Measurements from ENCODE around the gene SMIM41.
A peak's percentile ranks its signal among the peaks of the same experiment; 100 is the strongest.

Gene SMIM41

DNA sequence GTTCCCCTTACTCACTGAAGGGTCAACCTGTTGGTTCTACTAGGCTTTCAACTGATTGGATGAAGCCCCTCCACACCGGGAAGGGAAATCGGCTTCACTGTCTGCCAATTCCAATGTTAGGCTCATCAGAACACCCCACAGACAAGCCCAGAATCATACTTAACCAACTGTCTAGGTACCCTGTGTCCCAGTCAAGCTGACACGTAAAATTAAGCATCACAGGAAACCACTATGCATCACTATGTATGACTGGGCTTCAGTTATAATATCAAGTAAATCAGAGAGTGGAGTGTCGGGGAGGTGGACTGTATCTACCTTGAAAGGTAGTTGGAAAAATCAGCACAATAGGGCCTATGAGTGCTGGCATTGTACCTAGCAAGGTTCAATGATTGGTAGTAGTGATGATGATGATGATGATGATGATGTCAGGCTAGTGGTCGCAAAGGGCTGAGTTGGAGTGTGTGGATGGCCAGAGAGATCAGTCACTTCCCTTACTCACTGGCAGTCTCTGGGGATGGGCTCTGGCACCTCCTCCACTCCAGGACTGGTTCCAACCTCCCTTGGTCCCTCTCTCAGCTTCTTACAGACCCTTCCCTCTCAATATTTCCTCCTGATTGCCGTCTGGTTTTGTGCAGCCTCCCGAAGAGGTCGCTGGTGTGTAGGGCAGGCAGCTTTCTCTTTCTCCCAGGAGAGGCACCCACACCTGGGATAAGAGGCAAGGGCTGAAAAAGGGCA is 13.0 kb upstream of the SMIM41 start:
- no peak for DNase-seq

DNA sequence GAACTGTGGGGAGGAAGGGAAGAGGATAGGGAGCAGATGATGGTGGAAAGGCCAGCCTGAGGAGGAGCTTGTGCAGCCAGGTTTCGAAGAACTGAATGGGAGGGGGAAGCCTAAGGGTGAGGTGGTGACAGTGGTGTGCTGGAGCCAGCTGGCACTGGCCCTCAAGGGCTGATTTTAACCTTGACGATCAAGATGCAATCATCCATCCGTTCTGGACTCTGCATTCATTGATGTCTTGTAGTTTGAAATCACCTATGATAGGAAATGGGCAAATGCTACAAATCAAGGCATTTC is 12.5 kb upstream of the SMIM41 start:
- DNase-seq = no peak

DNA sequence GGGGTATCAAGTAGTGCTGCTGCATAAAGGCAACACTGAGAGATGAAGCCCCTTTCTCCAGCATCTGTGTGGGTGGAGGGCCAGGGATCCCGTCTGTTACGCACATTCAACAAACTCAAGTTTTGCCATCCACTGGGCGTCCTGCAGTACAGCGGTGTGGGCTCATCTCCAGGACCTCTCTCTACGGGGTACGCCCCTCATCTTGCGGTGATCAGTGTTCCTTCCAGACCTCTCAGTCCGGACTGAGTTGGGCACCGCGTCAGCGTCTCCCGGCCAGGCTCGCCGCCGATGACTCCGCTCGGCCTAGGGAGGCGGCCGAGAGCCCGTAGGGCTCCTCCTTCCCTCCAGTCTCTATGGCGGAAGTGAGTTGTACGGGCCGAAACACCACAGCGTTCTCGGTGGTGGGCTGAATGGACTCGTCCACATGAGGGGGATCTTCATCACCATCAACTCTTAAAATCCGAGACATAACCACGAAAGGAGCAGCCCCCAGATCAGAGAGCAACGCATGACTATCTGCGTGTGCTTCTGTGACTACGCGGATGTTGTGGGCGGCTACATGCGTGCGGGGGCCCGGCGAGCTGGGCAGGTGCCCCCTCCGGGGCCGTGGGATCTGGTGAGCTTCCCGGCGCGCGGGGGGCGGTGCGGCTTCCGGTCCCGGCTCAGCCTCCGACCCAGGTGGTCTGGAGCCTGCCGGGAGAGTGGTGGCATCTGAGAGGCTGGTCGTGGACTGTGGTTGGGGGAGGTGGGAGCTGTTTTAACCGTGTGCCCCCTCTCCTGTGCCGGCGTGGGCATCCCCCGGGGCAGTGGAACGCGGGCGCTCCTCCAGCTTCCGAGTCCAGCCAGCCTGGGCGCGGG is 9.9 kb upstream of the SMIM41 start, which contains the start of gene ATG101:
Gene ATG101 (plus strand): TSS at position 652 of the 858 bp plus-strand sequence. CDS start 3,673 bp downstream, outside the sequence.
- peak; percentile 90 to 93 for DNase-seq

GRCh38 chr12:52070185-52070925 is 9.1 kb upstream of the SMIM41 start:
- no peak for DNase-seq

- DNase-seq = peak in 1 of 2 donors; percentile 33
Measured at GRCh38 chr12:52073531-52074381, 5.7 kb upstream of the SMIM41 start.

- no peak for DNase-seq
Measured at GRCh38 chr12:52074971-52075724, 4.4 kb upstream of the SMIM41 start.

DNA sequence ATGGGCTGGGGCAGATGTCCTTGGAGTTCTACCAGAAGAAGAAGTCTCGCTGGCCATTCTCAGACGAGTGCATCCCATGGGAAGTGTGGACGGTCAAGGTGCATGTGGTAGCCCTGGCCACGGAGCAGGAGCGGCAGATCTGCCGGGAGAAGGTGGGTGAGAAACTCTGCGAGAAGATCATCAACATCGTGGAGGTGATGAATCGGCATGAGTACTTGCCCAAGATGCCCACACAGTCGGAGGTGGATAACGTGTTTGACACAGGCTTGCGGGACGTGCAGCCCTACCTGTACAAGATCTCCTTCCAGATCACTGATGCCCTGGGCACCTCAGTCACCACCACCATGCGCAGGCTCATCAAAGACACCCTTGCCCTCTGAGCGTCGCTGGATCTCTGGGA is 2.7 kb upstream of the SMIM41 start:
- DNase-seq = no peak

DNA sequence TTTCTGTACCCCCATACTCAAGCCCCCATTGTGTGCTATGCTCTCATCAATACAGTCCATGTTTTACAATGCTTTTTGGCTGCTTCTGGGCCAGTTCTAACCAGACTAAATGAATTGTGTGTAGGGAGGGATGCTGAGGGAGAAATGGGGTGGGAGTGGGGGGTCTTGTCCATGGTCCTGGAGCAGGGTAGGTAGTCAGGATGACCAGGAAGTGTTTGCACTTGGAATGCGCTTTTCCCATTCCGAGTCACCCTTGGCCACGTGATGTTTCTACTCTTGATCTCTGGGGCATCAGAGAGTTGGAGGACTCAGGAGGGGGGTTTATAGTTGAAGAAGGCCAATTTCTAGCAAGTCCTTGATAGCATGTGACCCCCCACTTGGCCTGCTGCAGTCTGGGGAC is 1.2 kb upstream of the SMIM41 start:
- no peak for DNase-seq

- no peak for DNase-seq
Measured at GRCh38 chr12:52080403-52081251, 1.1 kb downstream of the SMIM41 start.

GRCh38 chr12:52081263-52081733 is 1.8 kb downstream of the SMIM41 start:
- peak in 1 of 2 donors; percentile 75 for DNase-seq

GRCh38 chr12:52082026-52082668 is 2.6 kb downstream of the SMIM41 start:
- no peak for DNase-seq

GRCh38 chr12:52082669-52082987 is 3.1 kb downstream of the SMIM41 start:
- no peak for DNase-seq

DNA sequence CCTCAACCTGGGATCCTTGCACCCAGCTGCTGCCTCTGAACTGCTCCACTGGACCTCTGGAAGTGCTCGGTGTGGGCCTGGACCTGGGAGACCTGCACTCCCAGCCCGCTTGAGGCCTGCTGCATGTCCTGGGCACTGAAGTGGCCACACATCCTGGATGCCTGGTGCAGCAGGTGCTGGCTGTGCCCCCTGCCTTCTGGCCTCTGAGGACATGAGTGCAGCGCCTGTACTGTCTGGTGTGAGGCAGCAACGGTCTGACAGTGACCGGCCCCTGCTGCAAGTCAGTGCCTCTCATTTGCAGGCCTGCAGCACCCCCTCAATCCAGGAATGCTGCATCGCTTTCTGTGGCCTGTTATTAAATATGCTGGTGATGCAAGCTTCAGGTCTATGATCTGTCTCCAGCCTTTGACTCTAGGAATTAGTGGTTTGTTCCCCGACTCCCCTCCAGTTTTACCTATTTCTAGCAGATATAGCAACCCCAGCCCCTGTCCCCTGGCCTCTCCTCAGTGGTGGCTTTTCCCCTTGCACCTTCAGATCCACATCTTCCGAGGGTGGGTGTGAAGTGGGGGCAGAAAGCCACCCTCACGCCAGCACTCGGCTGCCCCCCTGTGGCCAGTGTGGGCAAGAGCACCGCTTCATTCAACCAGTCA is 3.6 kb downstream of the SMIM41 start:
- DNase-seq = peak; percentile 70 to 71

- DNase-seq = no peak
Measured at GRCh38 chr12:52083638-52083996, 4.1 kb downstream of the SMIM41 start.

DNA sequence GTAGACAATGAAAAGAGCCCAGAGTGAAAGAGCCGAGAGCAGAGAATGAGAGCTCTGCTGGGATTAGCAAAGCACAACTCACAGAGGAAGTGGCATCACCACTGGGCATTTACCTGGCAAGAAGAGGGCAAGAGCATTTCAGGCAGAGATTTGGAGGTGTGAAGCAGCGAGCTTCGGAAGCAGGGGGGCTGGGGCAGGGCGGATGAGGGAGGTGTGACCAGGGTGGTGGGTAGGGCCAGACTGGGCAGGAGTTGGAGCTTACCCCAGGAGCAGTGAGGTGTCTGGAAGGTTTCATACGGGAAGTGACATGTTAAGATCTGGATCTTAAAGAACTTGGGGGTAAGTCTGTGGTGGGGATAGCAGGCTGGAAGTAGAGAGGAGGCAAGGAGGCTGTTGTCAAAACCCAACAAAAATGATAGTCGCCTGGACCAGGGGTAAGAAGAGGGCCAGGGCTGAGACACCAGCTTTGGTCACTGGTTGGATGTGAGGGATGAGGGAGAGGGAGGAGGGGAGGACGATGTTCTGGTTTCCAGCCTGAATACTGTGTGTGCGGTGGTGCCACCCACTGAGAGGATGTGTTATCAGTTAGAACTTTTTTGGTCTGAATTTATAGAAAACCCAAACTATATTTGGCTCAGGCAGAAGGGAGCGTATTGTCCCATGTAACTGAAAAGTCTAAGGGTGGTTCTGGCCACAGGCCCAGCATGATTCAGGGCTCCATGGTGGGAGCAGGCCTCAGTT is 5.2 kb downstream of the SMIM41 start:
- DNase-seq = no peak

DNA sequence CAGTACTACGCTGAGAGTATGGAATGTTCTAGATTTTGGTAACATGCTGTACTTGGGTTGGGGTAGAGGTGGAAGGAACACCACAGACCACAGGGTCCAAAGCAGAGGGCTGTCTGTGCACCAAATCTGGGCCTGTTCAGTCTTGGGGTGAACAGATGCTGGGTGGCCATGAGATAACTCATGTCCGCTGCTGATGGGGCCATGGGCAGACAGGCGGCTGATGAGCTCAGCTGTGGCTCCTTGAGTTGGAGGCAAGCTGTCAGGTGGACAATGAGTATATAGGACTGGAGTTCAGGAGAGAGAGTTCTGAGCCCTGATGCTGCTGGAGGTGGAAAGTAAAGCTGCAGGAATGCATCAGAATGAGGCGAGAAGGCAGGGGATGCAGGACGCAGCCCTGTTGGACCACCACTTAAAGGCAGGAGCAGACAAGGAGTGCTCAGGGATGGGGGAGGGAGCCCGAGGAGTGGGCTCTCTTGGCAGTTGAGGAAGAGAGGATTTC is 6.2 kb downstream of the SMIM41 start:
- no peak for DNase-seq

GRCh38 chr12:52086366-52086765 is 6.9 kb downstream of the SMIM41 start:
- no peak for DNase-seq

DNA sequence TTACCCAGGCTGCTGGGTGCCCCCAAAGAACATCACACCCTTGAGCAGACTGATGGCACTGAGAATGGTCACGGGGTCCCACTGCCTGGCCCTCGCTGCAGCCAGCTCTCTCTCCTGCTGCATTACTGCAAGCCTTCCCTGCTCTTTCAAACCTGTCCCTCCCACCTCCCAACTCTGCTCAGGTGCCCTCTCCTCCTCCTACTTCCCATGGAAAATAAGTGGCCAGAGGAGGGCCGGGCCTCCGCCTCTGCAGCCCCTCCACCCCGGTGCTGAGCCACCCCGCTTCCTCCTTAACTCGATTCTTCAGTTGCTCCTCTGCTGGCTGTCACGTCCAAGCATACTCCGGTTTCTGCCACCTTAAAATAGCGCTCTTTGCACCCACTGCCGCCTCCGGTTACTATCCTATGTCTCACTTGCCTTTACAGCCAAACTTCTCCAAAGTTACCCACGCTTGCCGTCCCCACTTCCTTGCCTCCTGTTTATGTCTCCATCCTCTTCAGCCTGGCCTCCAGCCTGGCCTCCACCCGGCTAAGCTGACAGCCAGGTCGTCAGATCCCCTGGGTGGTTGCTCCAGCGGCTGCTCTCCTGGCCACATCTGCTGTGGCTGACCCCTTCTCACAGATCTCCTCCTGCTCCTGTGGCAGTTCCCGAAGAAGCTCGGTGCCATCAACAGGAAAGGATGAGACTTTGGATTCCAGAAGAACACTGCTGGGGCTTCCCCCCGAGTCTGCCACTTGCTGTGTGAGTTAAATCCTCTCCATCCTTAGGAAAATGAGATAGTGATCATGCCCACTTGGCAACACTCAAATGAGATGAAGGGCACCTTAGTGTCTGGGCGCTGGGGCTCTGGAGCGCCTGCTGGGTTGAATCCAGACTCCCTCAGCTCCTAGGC is 7.7 kb downstream of the SMIM41 start:
- no peak for DNase-seq
